ENCODE measurements around the gene TRNP1.
"Not testable (repeated sequence)": the region's sequence is repeated elsewhere in the genome, so short reads cannot be mapped to it uniquely, and the experiment has no call there.

The TRNP1 gene

GRCh38 chr1:26972821-26973220 is 20.7 kb upstream of the TRNP1 start:
- DNase-seq (ENCODE audit: low spot score): no peak

DNA sequence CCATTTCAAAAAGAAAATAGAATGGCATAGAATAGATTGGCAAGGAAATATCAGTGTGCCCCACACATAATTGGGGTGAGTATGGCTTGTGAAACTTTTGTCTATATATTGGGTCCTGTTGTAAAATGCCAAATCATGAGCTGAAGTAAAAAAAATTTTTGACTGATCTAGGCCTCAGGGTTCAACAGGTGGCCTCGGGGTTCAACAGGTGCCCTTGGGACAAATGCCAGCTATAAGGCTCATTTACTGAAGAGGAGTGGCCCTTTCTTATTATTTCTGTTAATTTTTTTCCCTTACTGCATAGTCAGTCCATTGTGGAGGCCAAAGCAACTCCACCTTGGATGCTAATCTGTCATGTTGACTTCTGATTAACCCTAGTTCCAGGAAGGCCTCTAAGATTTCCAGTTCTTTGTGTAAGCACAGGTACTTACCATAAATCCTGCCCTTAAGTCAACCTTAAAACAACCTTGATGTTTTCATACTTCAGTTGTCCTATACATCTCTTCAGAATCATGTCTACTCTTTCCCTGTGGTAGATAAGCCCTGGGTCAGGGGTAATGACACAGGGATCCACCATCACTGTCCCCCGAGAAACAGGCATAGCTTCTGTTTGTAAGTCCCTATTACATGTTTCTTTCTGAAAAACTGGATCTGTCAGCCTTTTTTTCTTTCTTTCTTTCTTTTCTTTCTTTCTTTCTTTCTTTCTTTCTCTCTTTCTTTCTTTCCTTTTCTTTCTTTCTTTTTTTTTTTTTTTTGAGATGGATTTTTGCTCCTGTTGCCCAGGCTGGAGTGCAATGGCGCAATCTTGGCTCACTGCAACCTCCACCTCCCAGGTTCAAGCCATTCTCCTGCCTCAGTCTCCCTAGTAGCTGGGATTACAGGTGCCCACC is 16.6 kb upstream of the TRNP1 start:
- DNase-seq (ENCODE audit: low spot score): no peak

GRCh38 chr1:26978901-26979300 is 14.6 kb upstream of the TRNP1 start:
- no peak for DNase-seq (ENCODE audit: low spot score)

DNA sequence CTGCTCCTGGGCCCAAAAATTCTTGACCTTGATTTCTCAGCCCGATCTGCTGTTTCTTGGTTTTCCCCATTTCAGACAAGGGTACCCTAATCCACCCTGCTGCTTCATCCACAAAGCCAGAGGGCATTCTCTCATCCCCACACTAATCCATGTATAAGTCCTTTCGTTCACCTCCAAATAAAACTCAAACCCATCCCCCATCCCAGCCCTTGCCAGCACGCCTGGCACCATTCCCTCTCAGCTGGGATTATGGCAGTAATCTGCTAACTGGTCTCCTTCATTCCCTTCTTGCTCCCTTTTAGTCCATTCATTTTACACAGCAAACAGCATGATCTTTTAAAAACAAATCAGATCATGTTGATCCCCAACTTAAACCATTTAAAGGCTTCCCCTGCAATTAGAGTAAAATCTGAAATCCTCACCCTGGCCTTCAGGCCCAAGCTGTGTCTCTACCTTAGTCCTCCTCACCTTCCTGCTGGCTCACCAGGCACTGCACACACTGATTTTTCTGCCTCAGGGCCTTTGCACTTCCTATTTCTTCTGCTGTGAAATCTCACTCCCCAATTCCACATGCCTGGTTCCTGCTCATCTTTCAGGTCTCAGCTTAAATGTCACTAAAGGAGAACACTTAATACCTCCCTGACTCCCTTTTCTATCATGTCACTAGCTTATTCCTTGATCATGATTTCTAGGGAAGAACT is 12.2 kb upstream of the TRNP1 start:
- no peak for DNase-seq (ENCODE audit: low spot score)

- DNase-seq (ENCODE audit: low spot score): no peak
Observed at GRCh38 chr1:26983863-26984262, 9.6 kb upstream of the TRNP1 start.

DNA sequence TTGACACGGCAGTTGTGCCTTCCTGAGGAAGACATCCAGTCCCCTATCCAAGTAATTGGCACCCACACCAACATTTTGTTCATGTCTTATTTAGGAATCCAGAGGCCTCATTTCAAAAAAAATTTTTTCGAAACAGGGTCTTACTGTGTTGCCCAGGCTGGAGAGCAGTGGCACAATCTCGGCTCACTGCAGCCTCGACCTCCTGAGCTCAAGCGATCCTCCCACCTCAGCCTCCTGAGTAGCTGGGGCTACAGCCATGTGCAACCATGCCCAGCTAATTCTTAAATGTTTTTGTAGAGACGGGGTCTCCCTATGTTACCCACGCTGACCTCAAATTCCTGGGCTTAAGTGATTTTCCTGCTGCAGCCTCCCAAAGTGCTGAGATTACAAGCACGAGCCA is 9.2 kb upstream of the TRNP1 start:
- no peak for DNase-seq (ENCODE audit: low spot score)

GRCh38 chr1:26986658-26987057 is 6.8 kb upstream of the TRNP1 start:
- DNase-seq (ENCODE audit: low spot score): no peak

DNA sequence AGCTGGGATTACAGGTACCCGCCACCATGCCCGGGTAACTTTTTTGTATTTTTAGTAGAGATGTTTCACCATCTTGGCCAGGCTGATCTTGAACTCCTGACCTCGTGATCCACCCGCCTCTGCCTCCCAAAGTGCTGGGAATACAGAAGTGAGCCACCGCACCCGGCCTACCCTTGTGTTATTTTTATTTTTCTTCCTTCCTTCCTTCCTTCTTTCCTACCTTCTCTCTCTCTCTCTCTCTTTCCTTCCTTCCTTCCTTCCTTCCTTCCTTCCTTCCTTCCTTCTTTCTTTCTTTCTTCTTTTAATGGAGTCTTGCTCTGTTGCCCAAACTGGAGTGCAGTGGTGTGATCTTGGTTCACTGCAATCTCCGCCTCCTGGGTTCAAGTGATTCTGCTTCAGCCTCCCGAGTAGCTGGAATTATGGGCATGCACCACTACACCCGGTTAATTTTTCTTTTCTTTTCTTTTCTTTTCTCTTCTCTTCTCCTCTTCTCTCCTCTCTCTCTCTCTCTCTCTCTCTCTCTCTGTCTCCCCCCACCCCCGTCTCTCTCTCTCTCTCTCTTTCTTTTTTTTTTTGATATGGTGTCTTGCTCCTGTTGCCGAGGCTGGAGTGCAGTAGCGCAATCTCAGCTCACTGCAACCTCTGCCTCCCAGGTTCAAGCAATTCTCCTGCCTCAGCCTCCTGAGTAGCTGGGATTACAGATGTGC is 3.9 kb upstream of the TRNP1 start:
- not testable (repeated sequence) for DNase-seq (ENCODE audit: low spot score)

- DNase-seq (ENCODE audit: low spot score): no peak
Observed at GRCh38 chr1:26991310-26992116, 2.0 kb upstream of the TRNP1 start.

DNA sequence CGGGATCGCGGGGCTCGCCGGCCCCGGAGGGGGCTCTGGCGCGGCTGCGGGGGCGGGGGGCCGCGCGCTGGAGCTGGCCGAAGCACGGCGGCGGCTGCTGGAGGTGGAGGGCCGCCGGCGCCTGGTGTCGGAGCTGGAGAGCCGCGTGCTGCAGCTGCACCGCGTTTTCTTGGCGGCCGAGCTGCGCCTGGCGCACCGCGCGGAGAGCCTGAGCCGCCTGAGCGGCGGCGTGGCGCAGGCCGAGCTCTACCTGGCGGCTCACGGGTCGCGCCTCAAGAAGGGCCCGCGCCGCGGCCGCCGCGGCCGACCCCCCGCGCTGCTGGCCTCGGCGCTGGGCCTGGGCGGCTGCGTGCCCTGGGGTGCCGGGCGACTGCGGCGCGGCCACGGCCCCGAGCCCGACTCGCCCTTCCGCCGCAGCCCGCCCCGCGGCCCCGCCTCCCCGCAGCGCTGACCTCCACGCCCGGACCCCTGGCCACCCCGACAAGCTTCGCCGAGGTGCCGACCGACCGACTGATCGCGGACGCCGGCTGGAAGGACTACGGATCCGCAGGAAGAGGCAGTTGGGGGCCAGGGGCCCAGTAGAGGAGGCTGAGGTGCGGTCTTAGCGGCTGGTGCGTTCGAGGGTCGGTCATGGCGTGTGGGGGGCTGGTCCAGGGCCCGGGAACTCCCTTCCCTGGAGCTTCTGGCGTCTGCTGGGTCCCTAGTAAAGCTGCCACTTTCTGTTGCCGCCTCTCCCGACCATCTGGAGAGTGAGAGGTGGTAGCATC is 711 bp downstream of the TRNP1 start:
- DNase-seq (ENCODE audit: low spot score): no peak

DNA sequence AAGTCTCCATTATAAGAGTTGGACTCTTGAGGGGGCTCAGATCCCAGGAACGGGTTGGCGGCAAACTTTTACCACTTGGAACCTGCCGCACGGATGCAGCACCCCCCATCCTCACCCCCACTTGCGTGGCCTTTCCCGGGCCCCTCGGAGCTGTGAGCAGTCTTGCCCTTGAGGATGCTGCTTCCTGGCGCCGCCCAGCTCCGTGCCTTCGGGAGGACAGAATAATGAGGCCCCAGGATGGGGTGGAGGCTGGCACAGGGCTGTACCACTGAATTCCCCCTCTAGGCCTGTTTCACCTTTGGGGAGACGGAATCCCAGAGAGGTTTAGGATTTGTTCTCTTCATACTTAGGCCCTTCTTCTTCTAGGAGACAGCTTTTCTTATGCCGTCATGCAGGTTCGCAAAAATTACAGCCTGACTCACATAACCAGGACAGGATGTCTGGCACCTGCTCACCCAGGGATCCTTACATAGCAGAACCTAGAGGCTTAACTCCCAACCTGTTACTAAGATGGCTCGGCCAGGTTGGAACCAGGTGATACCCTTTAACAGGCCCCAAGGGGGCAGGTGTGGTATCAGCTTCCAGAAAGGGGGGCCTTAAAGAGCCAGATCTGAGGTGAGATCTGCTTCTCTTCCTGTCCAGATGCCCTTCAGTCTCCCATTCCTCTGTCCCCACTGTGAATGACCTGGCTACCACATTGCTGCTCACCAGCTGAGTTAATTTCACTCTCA is 1.5 kb downstream of the TRNP1 start:
- DNase-seq (ENCODE audit: low spot score): no peak

DNA sequence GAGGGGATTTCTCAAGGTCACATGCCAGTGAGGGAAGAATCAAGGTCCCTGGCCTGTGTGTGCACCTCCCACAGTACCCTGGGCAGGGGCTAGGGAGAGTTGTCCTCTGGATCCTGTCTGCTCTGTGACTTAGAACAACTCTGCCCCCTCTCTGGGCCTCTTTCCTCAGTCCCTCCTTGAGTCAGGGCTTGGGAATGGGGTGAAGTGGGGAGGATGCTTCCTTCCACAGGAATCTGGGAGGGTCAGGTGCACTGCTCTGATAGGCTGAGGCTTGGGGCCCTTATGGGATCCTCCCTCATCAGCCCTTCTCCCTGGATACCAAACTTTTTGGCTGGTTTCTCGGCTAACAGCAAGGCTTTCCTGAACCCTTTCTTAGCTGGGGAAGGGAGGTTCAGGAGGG is 2.5 kb downstream of the TRNP1 start:
- no peak for DNase-seq (ENCODE audit: low spot score)

DNA sequence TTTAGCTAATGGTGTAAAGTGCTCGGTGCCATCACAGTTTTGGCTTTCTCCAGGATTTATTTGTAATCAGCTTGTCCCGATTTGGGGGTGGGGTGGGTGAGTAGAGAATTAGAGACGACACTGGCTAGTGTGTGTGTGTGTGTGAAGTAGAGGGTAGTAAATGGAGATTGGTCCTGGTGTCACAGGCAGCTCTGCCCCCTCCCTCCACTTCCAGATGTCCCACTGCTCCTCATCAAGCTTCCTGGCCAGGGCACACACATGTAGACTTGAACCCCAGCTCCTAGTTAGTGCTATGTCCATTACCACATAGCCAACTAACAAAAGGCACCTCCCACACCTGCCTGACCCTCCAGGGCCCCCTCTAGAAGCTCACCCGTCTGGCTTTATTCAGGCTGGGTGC is 3.2 kb downstream of the TRNP1 start:
- DNase-seq (ENCODE audit: low spot score): no peak

DNA sequence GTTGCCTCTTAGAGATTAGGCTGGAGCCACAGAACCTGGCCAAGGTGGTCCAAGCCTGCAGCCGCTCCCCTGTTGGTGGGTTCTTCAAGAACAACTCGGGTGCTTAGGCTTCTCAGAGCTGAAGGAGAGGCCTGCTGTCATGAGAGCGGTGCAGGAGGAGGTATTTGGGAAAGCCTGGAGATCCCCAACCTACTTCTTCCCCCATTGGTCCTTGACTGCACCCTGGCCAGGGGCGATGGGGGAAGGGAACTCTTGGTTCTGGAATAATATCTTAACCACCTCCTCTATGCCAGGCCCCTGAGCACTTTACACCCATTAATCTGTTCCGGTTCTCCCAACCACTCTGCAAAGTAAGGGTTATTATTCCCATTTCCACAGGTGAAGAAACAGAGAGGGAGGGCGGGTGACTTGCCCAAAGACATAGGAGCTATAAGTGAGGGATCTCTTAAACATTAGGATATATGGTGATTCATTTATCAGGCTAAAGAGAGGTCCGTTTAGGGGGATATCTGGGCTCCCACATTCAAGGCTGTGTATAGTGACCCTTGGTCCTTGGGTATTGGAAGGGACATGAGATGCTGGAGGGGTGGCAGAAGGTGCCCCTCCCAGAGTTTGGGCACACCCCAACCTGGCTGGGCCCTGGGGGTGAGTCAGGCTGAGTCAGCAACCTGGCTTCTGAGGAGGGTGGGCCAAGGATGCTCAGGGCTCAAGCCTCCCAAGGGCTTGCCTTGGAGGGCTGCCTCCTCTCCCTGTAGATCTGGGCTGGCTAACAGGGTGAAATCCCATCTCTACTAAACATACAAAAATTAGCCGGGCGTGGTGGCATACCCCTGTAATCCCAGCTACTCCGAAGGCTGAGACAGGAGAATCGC is 5.2 kb downstream of the TRNP1 start:
- no peak for DNase-seq (ENCODE audit: low spot score)

GRCh38 chr1:26999440-26999987 is 6.0 kb downstream of the TRNP1 start:
- peak; percentile 67 for DNase-seq (ENCODE audit: low spot score)

DNA sequence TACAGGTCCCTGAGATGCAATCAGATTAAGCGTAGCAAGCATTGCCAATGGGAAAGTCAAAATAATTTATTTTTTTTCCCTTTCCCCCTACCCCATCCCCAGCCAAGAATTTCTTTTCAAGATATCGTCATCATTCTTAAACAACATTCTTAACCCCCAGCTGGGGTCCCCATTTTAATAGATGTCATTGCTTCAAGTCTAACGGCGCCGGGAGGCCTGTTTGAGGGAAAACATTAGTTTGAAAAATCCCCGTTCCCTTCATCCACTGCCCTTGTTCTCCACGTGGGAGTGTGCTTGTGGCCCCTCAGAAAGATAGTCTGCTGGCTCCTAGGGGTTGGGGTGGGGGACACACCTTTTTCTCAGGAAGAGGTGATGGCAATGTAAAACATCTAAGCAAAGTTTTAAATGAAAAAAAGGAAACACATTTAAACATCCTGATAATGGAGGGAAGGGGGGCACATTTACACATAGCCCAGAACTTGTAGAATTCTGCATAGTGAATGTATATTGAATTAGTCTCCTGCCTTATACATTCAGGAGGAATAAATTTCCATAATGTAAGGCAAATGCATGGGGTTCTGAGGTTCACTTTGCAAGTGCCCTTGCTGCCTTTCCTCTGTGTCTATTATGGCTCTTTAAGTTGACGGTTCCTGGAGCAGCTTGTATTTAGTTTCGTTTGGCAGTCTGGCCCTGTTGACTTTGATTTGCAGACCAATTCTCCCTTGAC is 6.8 kb downstream of the TRNP1 start:
- DNase-seq (ENCODE audit: low spot score): no peak

GRCh38 chr1:27000817-27001460 is 7.4 kb downstream of the TRNP1 start:
- DNase-seq (ENCODE audit: low spot score): no peak
